H1 (cell line): ENCODE measurements around the gene CLEC7A. TPM values are rescaled to one million over a fixed set of nuclear protein-coding genes. Genes with fewer than 3 reads are reported as not detected.

Source experiments
- CTCF ChIA-PET: fragments of 300-600 bp; sonication (Branson Sonifier 250); formaldehyde crosslinking; loops from one replicate; lab custom pipeline; 2021; ENCODE audit not compliant: partially characterized antibody; lab: Charles Lee
- POLR2A ChIA-PET: fragments of 300-600 bp; sonication (Branson Sonifier 250); formaldehyde crosslinking; loops from one replicate; lab custom pipeline; 2021; ENCODE audit warnings: inconsistent platforms; ENCODE audit not compliant: partially characterized antibody; lab: Charles Lee
- DNase-seq, 2 experiments: peaks; one replicate each; pipeline versions ENCODE4 v3.0.0 to v3.0.0-alpha.2; 2010 to 2022; ENCODE audit warnings: low spot score in 2 of 2, low read depth in 1 of 2, mixed read lengths in 1 of 2
- FAIRE-seq: peaks from 2 replicates; lab custom pipeline; 2011; peaks lifted over from hg19 to GRCh38; lab: Jason Lieb, UNC
- H2AFZ ChIP-seq: 2 replicates; pipeline ENCODE4 v1.8.1; 2012; ENCODE audit warnings: low read length, inconsistent platforms
- H2AK5ac ChIP-seq: 2 replicates; pipeline ENCODE4 v1.6.1; 2013; ENCODE audit warnings: low read depth, low read length
- H2BK120ac ChIP-seq: replicated peaks from 2 replicates; pipeline ENCODE3; 2013; ENCODE audit warnings: low read depth, low read length, inconsistent platforms
- H2BK12ac ChIP-seq: 2 replicates; pipeline ENCODE4 v1.6.1; 2013; ENCODE audit warnings: low read depth, low read length
- H2BK15ac ChIP-seq: 2 replicates; pipeline ENCODE4 v1.6.1; 2013; ENCODE audit warnings: low read length
- H2BK20ac ChIP-seq: 2 replicates; pipeline ENCODE4 v1.6.1; 2013; ENCODE audit warnings: low read length
- H2BK5ac ChIP-seq: 2 replicates; pipeline ENCODE4 v1.6.1; 2013; ENCODE audit warnings: low read depth, low read length
- H3K14ac ChIP-seq: 2 replicates; pipeline ENCODE4 v1.6.1; 2013; ENCODE audit warnings: inconsistent platforms; ENCODE audit not compliant: insufficient read length
- H3K18ac ChIP-seq: 2 replicates; pipeline ENCODE4 v1.6.1; 2013; ENCODE audit warnings: low read length; ENCODE audit errors: extremely low read depth
- H3K23ac ChIP-seq: 2 replicates; pipeline ENCODE4 v1.6.1; 2013; ENCODE audit warnings: inconsistent platforms; ENCODE audit not compliant: insufficient read length
- H3K23me2 ChIP-seq: 2 replicates; pipeline ENCODE4 v1.6.1; 2013; ENCODE audit warnings: low read depth, low read length
- H3K27ac ChIP-seq: 2 replicates; pipeline ENCODE4 v1.6.1; 2011; ENCODE audit warnings: low read depth, low read length, inconsistent platforms
- H3K27me3 ChIP-seq, 4 experiments: replicated peaks in 1 of 4; 1 replicate in 1 of 4; 2 replicates in 3 of 4; pipeline versions ENCODE4 v1.6.1 to v1.8.1; 2011 to 2013; ENCODE audit warnings: low read length in 3 of 4, mild to moderate bottlenecking in 3 of 4, inconsistent platforms in 2 of 4, mixed read lengths in 2 of 4, moderate library complexity in 1 of 4; ENCODE audit not compliant: control insufficient read depth in 3 of 4, insufficient read depth in 3 of 4; ENCODE audit errors: extremely low read depth in 1 of 4
- H3K36me3 ChIP-seq, 4 experiments: 2 replicates each; pipeline versions ENCODE4 v1.6.1 to v1.8.1; 2011 to 2013; ENCODE audit warnings: mild to moderate bottlenecking in 4 of 4, low read length in 3 of 4, moderate library complexity in 2 of 4, control low read depth in 1 of 4, inconsistent platforms in 1 of 4; ENCODE audit not compliant: insufficient read depth in 4 of 4, control insufficient read depth in 2 of 4
- H3K4ac ChIP-seq: replicated peaks from 2 replicates; pipeline ENCODE3; 2013; ENCODE audit warnings: low read length, low read depth, mixed read lengths, inconsistent platforms; ENCODE audit not compliant: insufficient read length
- H3K4me1 ChIP-seq, 4 experiments: replicated peaks in 1 of 4; 1 replicate in 1 of 4; 2 replicates in 3 of 4; pipeline versions ENCODE4 v1.6.1 to v1.8.1; 2011 to 2013; ENCODE audit warnings: low read length in 3 of 4, inconsistent platforms in 2 of 4, mixed read lengths in 1 of 4; ENCODE audit not compliant: insufficient read depth in 4 of 4, control insufficient read depth in 3 of 4
- H3K4me2 ChIP-seq, 2 experiments: 2 replicates each; pipeline versions ENCODE4 v1.6.1 to v1.8.1; 2011 to 2013; ENCODE audit warnings: low read depth in 2 of 2, low read length in 2 of 2, control low read depth in 1 of 2, inconsistent platforms in 1 of 2, mild to moderate bottlenecking in 1 of 2; ENCODE audit not compliant: insufficient read depth in 1 of 2
- H3K4me3 ChIP-seq, 4 experiments: fragments of 200-600, 300-600 bp in 1 of 4; sonication (generic), shearing (Covaris generic), sonication (Bioruptor Twin) in 1 of 4; 2 replicates each; pipeline versions ENCODE4 v1.5.1 to v1.8.1; 2011 to 2016; ENCODE audit warnings: low read length in 4 of 4, low read depth in 3 of 4, control low read depth in 2 of 4, inconsistent platforms in 2 of 4, mild to moderate bottlenecking in 2 of 4, mixed read lengths in 1 of 4, moderate library complexity in 1 of 4; ENCODE audit not compliant: insufficient read depth in 2 of 4; ENCODE audit errors: extremely low read depth in 1 of 4
- H3K56ac ChIP-seq: replicated peaks from 2 replicates; pipeline ENCODE3; 2013; ENCODE audit warnings: low read depth, mild to moderate bottlenecking, mixed read lengths, low read length, inconsistent platforms; ENCODE audit not compliant: insufficient read length
- H3K79me1 ChIP-seq: 2 replicates; pipeline ENCODE4 v1.6.1; 2013; ENCODE audit warnings: low read depth, low read length, control low read depth
- H3K79me2 ChIP-seq, 2 experiments: 2 replicates each; pipeline versions ENCODE4 v1.6.1 to v1.8.1; 2012 to 2013; ENCODE audit warnings: low read length in 2 of 2, mild to moderate bottlenecking in 2 of 2, inconsistent platforms in 1 of 2; ENCODE audit not compliant: insufficient read depth in 2 of 2, control insufficient read depth in 1 of 2
- H3K9ac ChIP-seq, 4 experiments: replicated peaks in 1 of 4; 1 replicate in 1 of 4; 2 replicates in 3 of 4; pipeline versions ENCODE4 v1.6.1 to v1.8.1; 2011 to 2013; ENCODE audit warnings: low read depth in 3 of 4, low read length in 3 of 4, control low read depth in 2 of 4, mild to moderate bottlenecking in 2 of 4, moderate library complexity in 2 of 4, inconsistent platforms in 1 of 4; ENCODE audit errors: extremely low read depth in 1 of 4
- H3K9me3 ChIP-seq, 2 experiments: 2 replicates each; pipeline versions ENCODE4 v1.6.1 to v1.8.1; 2012 to 2013; ENCODE audit warnings: mild to moderate bottlenecking in 2 of 2, moderate library complexity in 2 of 2, control low read depth in 1 of 2, inconsistent platforms in 1 of 2, low read depth in 1 of 2, low read length in 1 of 2, mixed read lengths in 1 of 2; ENCODE audit not compliant: insufficient read depth in 2 of 2
- H4K20me1 ChIP-seq, 2 experiments: replicated peaks in 1 of 2; 2 replicates each; pipeline versions ENCODE3 to v1.8.1; 2011 to 2013; ENCODE audit warnings: inconsistent platforms in 2 of 2, low read length in 2 of 2, mild to moderate bottlenecking in 1 of 2; ENCODE audit not compliant: insufficient read depth in 2 of 2, control insufficient read depth in 1 of 2
- H4K5ac ChIP-seq: 2 replicates; pipeline ENCODE4 v1.6.1; 2013; ENCODE audit warnings: low read length, low read depth, mixed read lengths, inconsistent platforms; ENCODE audit not compliant: insufficient read length
- H4K8ac ChIP-seq: 2 replicates; pipeline ENCODE4 v1.8.0; 2013; ENCODE audit warnings: mild to moderate bottlenecking, moderate library complexity, low read length, inconsistent platforms; ENCODE audit not compliant: insufficient read depth; ENCODE audit errors: extremely low read depth
- H4K91ac ChIP-seq: replicated peaks from 2 replicates; pipeline ENCODE3; 2013; ENCODE audit warnings: low read length, mixed read lengths, inconsistent platforms; ENCODE audit not compliant: insufficient read length
- ASH2L ChIP-seq: fragments of 200-600, 300-600 bp; sonication (generic); IDR thresholded peaks from one replicate; pipeline ENCODE4 v1.7.1; 2017; ENCODE audit warnings: low read length
- BRCA1 ChIP-seq: IDR thresholded peaks from 2 replicates; pipeline ENCODE4 v1.6.1; 2012; ENCODE audit warnings: low read depth, low read length, improper control_type of control experiment
- CBX5 ChIP-seq: fragments of 300-800, 300-1000 bp; sonication (generic); IDR thresholded peaks from 2 replicates; pipeline ENCODE4 v1.7.1; 2016; ENCODE audit warnings: antibody characterized with exemption, low read length, low read depth
- CEBPB ChIP-seq: IDR thresholded peaks from 2 replicates; pipeline ENCODE4 v1.6.1; 2012; ENCODE audit warnings: low read depth, low read length
- CHD1 ChIP-seq: IDR thresholded peaks from 2 replicates; pipeline ENCODE4 v1.6.1; 2012; ENCODE audit warnings: low read depth, low read length, improper control_type of control experiment
- CREB1 ChIP-seq: IDR thresholded peaks from 2 replicates; pipeline ENCODE4 v1.6.1; 2012; ENCODE audit warnings: inconsistent platforms
- CTBP2 ChIP-seq: IDR thresholded peaks from 2 replicates; pipeline ENCODE4 v1.7.0; 2011; ENCODE audit warnings: borderline replicate concordance, mild to moderate bottlenecking, moderate library complexity, mixed read lengths, low read length; ENCODE audit not compliant: insufficient read depth, insufficient read length
- FOSL1 ChIP-seq: IDR thresholded peaks from 2 replicates; pipeline ENCODE4 v1.6.1; 2011; ENCODE audit warnings: mild to moderate bottlenecking, low read depth, low read length, moderate library complexity; ENCODE audit not compliant: insufficient read depth
- HDAC6 ChIP-seq: IDR thresholded peaks from one replicate; pipeline ENCODE4 v1.7.1; 2012; ENCODE audit warnings: low read depth, mild to moderate bottlenecking, inconsistent platforms, low read length, moderate library complexity
- JUN ChIP-seq: IDR thresholded peaks from 2 replicates; pipeline ENCODE4 v1.6.1; 2011; ENCODE audit warnings: low read depth, mild to moderate bottlenecking, improper control_type of control experiment, low read length
- KDM1A ChIP-seq: fragments of 200-600, 300-600 bp; sonication (generic); IDR thresholded peaks from 2 replicates; pipeline ENCODE4 v1.7.1; 2016; ENCODE audit warnings: mild to moderate bottlenecking, low read length, borderline replicate concordance
- POLR2A ChIP-seq, 2 experiments: IDR thresholded peaks; 1 replicate in 1 of 2; 2 replicates in 1 of 2; pipeline ENCODE4 v1.6.1; 2011; ENCODE audit warnings: low read depth in 2 of 2, low read length in 2 of 2, mild to moderate bottlenecking in 2 of 2; ENCODE audit errors: control extremely low read depth in 1 of 2
- POU5F1 ChIP-seq: IDR thresholded peaks from 2 replicates; pipeline ENCODE4 v1.6.1; 2011; ENCODE audit warnings: low read depth, mild to moderate bottlenecking, low read length, moderate library complexity
- RAD21 ChIP-seq, 2 experiments: IDR thresholded peaks in 1 of 2; conservative IDR thresholded peaks in 1 of 2; 2 replicates each; pipeline ENCODE4 v1.6.1; 2011; ENCODE audit warnings: low read depth in 2 of 2, low read length in 2 of 2, improper control_type of control experiment in 1 of 2, inconsistent platforms in 1 of 2, mild to moderate bottlenecking in 1 of 2, moderate library complexity in 1 of 2
- SIN3A ChIP-seq, 2 experiments: IDR thresholded peaks in 1 of 2; conservative IDR thresholded peaks in 1 of 2; 2 replicates each; pipeline ENCODE4 v1.6.1; 2011 to 2012; ENCODE audit warnings: low read length in 2 of 2, improper control_type of control experiment in 1 of 2, low read depth in 1 of 2, mild to moderate bottlenecking in 1 of 2
- ZNF274 ChIP-seq: IDR thresholded peaks from 2 replicates; pipeline ENCODE4 v1.7.0; 2012; ENCODE audit warnings: low read length, borderline replicate concordance; ENCODE audit errors: extremely low read depth
- WGBS, 2 experiments: shearing (Covaris generic) in 1 of 2; methylation state at CpG; one replicate each; pipeline versions ENCODE4 v1.1.6 to v1.1.7; 2013 to 2015; ENCODE audit warnings: low lambda C conversion rate in 2 of 2, mixed read lengths in 2 of 2, inconsistent platforms in 1 of 2, low coverage in 1 of 2, missing lambda C conversion rate in 1 of 2; ENCODE audit not compliant: insufficient replicate concordance in 2 of 2, insufficient coverage in 1 of 2, insufficient read length in 1 of 2; ENCODE audit errors: extremely low coverage in 1 of 2, missing lambda C conversion rate in 1 of 2; 5-methylcytosine and 5-hydroxymethylcytosine counted together
- polyA plus RNA-seq, 7 experiments: library from polyadenylated mRNA; depleted of rRNA in 3 of 7; stranded (reverse) in 5 of 7; unstranded in 2 of 7; fragments of >200 nt in 5 of 7; fragments of 200-250 nt in 2 of 7; gene quantifications; 1 replicate in 5 of 7; 2 replicates in 1 of 7; 4 replicates in 1 of 7; pipeline versions ENCODE4 v1.2.1 to v1.2.3, GENCODE V29; 2011 to 2013; ENCODE audit warnings: missing spikeins in 2 of 7, mixed read lengths in 2 of 7
- total RNA-seq: library from RNA; stranded (reverse); fragmentation: NEBNext Ultra II Directional; extraction: Animal tissue kit (Norgen Biotek cat#: 25700); gene quantifications from 2 replicates; pipeline ENCODE4 v1.2.1, GENCODE V29; 2021

Gene CLEC7A
- total and polyA plus RNA-seq, 2 of the 8 experiments (the other 6 are each of a cell fraction or from before 2014, with no cell fraction given), result 0.09 to 0.15 TPM

GRCh38 chr12:10069976-10070375 is 60.0 kb downstream of the CLEC7A start:
- no peak overlapping the region for H4K91ac ChIP-seq
- no peak overlapping the region for H2BK120ac ChIP-seq
- H4K5ac ChIP-seq, result no peak overlapping the region
- no peak overlapping the region for H3K18ac ChIP-seq
- no peaks in the 10 kb centered on the region for H3K79me2 ChIP-seq
- H3K4ac ChIP-seq, result no peak overlapping the region
- H3K27me3 ChIP-seq, result no peaks in the 10 kb centered on the region
- no peak overlapping the region for H3K9ac ChIP-seq
- no peak overlapping the region for H3K23ac ChIP-seq
- TF ChIP-seq CHD1, result no peak
- TF ChIP-seq ZNF274, result no peak
- no peak for TF ChIP-seq FOSL1
- no peak for TF ChIP-seq POLR2A (IDR thresholded peaks at IDR 0.05; ENCODE audit: control extremely low read depth in 1 of 2, low read depth in 2 of 2, low read length in 2 of 2)
- TF ChIP-seq CREB1, result no peak
- TF ChIP-seq KDM1A, result no peak
- no peak for TF ChIP-seq JUN
- no peak for TF ChIP-seq CEBPB
- TF ChIP-seq CTBP2, result no peak
- TF ChIP-seq ASH2L, result no peak
- no peak for TF ChIP-seq HDAC6
- no peak for TF ChIP-seq SIN3A (conservative IDR thresholded peaks at IDR 0.05 in 1 of 2, IDR thresholded peaks at IDR 0.05 in 1 of 2; ENCODE audit: low read depth in 1 of 2, low read length in 2 of 2)
- TF ChIP-seq BRCA1, result no peak
- no peak for TF ChIP-seq CBX5
- no peak for TF ChIP-seq POU5F1
- no peak for TF ChIP-seq RAD21 (IDR thresholded peaks at IDR 0.05 in 1 of 2, conservative IDR thresholded peaks at IDR 0.05 in 1 of 2; ENCODE audit: low read depth in 2 of 2, low read length in 2 of 2)
- TF ChIP-seq, all 59 proteins: peak for 0
- DNase-seq, result no peak
- ChIA-PET POLR2A (no interaction called here), CTCF (interaction anchor here (1.4 kb wide), 1 partner anchor 36 kb away, joined by 3 read pairs; no protein-coding TSS in a partner anchor)
- WGBS, 2 experiments, result 27% methylated on average over 3 of the region's 3 CpGs; no CpG with 5 or more reads in 1 of the 2 experiments
- H3K23me2 ChIP-seq, result no peaks in the 10 kb centered on the region
- no peak overlapping the region for H2BK20ac ChIP-seq
- no peak for FAIRE-seq
- H2BK15ac ChIP-seq, result no peak overlapping the region
- no peak overlapping the region for H2AK5ac ChIP-seq
- H3K79me1 ChIP-seq, result no peaks in the 10 kb centered on the region
- H4K20me1 ChIP-seq, result no peaks in the 10 kb centered on the region
- H2AFZ ChIP-seq, result no peak overlapping the region
- no peak overlapping the region for H4K8ac ChIP-seq
- no peak overlapping the region for H3K14ac ChIP-seq
- H3K36me3 ChIP-seq, result no peaks in the 10 kb centered on the region
- H3K4me2 ChIP-seq, result no peak overlapping the region
- H2BK5ac ChIP-seq, result no peak overlapping the region
- H3K4me3 ChIP-seq, result no peak overlapping the region
- no peak overlapping the region for H2BK12ac ChIP-seq
- H3K56ac ChIP-seq, result no peak overlapping the region
- no peak overlapping the region for H3K27ac ChIP-seq
- 0 out of 7 replicates have a peak, but pooled peaks cover 0 to 2% (median 0%) of the 10 kb centered on the region in 4 experiments for H3K4me1 ChIP-seq
- H3K9me3 ChIP-seq, result no peaks in the 10 kb centered on the region
